Upper lobe of left lung (tissue), 4 donors: ENCODE measurements around the gene LDB2.

Experiments used
- CTCF ChIP-seq, 6 experiments: fragments of 450-650 bp in 4 of 6; fragments of 200-600 bp in 2 of 6; sonication (generic) in 2 of 6; IDR thresholded peaks; one replicate each; pipeline ENCODE4 v1.5.1; 2016 to 2019; ENCODE audit warnings: antibody characterized with exemption in 6 of 6
- POLR2A ChIP-seq, 4 donors: fragments of 450-650 bp; IDR thresholded peaks; one replicate each; pipeline ENCODE4 v1.5.1; 2016 to 2017; ENCODE audit warnings: antibody characterized with exemption in 4 of 4, mild to moderate bottlenecking in 2 of 4

GRCh38 chr4:16757080-16757521, 141.3 kb downstream of the LDB2 start:
- TF ChIP-seq CTCF (IDR thresholded peaks at IDR 0.05) (no peak), POLR2A (IDR thresholded peaks at IDR 0.05) (no peak)
